ENCODE measurements around the gene TTC28.

DNA sequence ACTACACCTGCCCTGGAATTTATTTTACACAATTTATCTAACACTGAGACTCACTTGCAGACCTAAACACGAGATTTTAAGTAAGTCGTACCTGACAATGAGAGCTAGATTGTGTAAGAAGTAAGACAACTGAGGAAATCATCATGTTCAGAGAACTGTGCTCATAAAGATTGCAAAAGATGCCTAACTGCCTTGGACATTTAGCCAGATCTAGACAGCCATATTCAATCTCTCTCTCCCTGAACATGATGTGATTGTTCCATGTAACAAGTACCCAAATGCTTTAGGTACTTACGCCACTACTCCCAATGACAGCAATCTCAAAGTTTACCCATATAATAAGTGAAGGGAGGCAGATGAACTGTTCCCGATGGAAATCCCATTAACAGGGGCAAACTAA is 550.8 kb downstream of the TTC28 start:
- TF ChIP-seq, protein P1, sequence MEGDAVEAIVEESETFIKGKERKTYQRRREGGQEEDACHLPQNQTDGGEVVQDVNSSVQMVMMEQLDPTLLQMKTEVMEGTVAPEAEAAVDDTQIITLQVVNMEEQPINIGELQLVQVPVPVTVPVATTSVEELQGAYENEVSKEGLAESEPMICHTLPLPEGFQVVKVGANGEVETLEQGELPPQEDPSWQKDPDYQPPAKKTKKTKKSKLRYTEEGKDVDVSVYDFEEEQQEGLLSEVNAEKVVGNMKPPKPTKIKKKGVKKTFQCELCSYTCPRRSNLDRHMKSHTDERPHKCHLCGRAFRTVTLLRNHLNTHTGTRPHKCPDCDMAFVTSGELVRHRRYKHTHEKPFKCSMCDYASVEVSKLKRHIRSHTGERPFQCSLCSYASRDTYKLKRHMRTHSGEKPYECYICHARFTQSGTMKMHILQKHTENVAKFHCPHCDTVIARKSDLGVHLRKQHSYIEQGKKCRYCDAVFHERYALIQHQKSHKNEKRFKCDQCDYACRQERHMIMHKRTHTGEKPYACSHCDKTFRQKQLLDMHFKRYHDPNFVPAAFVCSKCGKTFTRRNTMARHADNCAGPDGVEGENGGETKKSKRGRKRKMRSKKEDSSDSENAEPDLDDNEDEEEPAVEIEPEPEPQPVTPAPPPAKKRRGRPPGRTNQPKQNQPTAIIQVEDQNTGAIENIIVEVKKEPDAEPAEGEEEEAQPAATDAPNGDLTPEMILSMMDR (IDR thresholded peaks at IDR 0.05; ENCODE audit: low read depth, low read length) = no peak
- TF ChIP-seq POLR2A (IDR thresholded peaks at IDR 0.05; ENCODE audit: extremely low read depth, insufficient read length) = no peak

All from NB4 (cell line).